CD8-positive, alpha-beta memory T cell (primary cell): ENCODE measurements around the gene TUBB4B. TPM values are rescaled to one million over a fixed set of nuclear protein-coding genes. Genes with fewer than 3 reads are reported as not detected.

Experiments
- CTCF ChIA-PET: fragments of 350-600 bp; sonication (Branson Sonifier 250); formaldehyde crosslinking; loops from one replicate; lab custom pipeline; 2021; ENCODE audit warnings: antibody characterized with exemption; lab: Charles Lee
- POLR2A ChIA-PET: fragments of 350-600 bp; sonication (Branson Sonifier 250); formaldehyde crosslinking; loops from one replicate; lab custom pipeline; 2021; ENCODE audit warnings: antibody characterized with exemption; lab: Charles Lee
- DNase-seq, 5 donors: peaks; one replicate each; pipeline versions ENCODE4 v3.0.0 to v3.0.0-alpha.2; 2020 to 2022; ENCODE audit warnings: mixed read lengths in 1 of 5
- H3K27ac ChIP-seq: one replicate; pipeline ENCODE4 v1.7.0; 2013; ENCODE audit warnings: low read depth, mild to moderate bottlenecking, low read length, moderate library complexity
- H3K27me3 ChIP-seq: 2 replicates; pipeline ENCODE4 v1.7.0; 2013; ENCODE audit warnings: low read length, mild to moderate bottlenecking; ENCODE audit not compliant: insufficient read depth, poor library complexity, severe bottlenecking
- H3K36me3 ChIP-seq: 2 replicates; pipeline ENCODE4 v1.7.0; 2013; ENCODE audit warnings: mild to moderate bottlenecking, low read length, moderate library complexity; ENCODE audit not compliant: insufficient read depth
- H3K4me1 ChIP-seq: 2 replicates; pipeline ENCODE4 v1.7.0; 2013; ENCODE audit warnings: mild to moderate bottlenecking, low read length, moderate library complexity; ENCODE audit not compliant: insufficient read depth
- H3K4me3 ChIP-seq: 2 replicates; pipeline ENCODE4 v1.7.0; 2013; ENCODE audit warnings: mild to moderate bottlenecking, low read length
- H3K9me3 ChIP-seq: 2 replicates; pipeline ENCODE4 v1.7.0; 2013; ENCODE audit warnings: mild to moderate bottlenecking, low read length
- H3K27ac Mint-ChIP-seq, 8 donors: one replicate each; pipeline ENCODE4 v1.8.0; 2020 to 2021; ENCODE audit warnings: mixed read lengths in 8 of 8, mild to moderate bottlenecking in 6 of 8, inconsistent platforms in 3 of 8, moderate library complexity in 3 of 8
- H3K27me3 Mint-ChIP-seq, 2 donors: one replicate each; pipeline ENCODE4 v1.8.0; 2020 to 2021; ENCODE audit warnings: mixed read lengths in 2 of 2, mild to moderate bottlenecking in 1 of 2, moderate library complexity in 1 of 2
- H3K36me3 Mint-ChIP-seq, 3 donors: one replicate each; pipeline ENCODE4 v1.8.0; 2020 to 2021; ENCODE audit warnings: mixed read lengths in 3 of 3, inconsistent platforms in 1 of 3, mild to moderate bottlenecking in 1 of 3
- H3K4me1 Mint-ChIP-seq, 3 donors: one replicate each; pipeline ENCODE4 v1.8.0; 2020 to 2021; ENCODE audit warnings: mixed read lengths in 3 of 3, inconsistent platforms in 1 of 3, mild to moderate bottlenecking in 1 of 3
- H3K4me3 Mint-ChIP-seq, 7 donors: one replicate each; pipeline ENCODE4 v1.8.0; 2020 to 2021; ENCODE audit warnings: mixed read lengths in 7 of 7, mild to moderate bottlenecking in 6 of 7, moderate library complexity in 4 of 7, inconsistent platforms in 2 of 7
- H3K9me3 Mint-ChIP-seq, 5 donors: one replicate each; pipeline ENCODE4 v1.8.0; 2020 to 2022; ENCODE audit warnings: mixed read lengths in 5 of 5, mild to moderate bottlenecking in 3 of 5, moderate library complexity in 2 of 5, inconsistent platforms in 1 of 5
- polyA plus RNA-seq: library from polyadenylated mRNA; unstranded; fragments of 300-500 nt; fragmentation: Illumina TruSeq; gene quantifications from one replicate; pipeline ENCODE4 v1.2.3, GENCODE V29; 2021
- total RNA-seq, 2 experiments: library from RNA; stranded (reverse); gene quantifications; one replicate each; pipeline ENCODE4 v1.2.3, GENCODE V29; 2021

Gene TUBB4B
- total and polyA plus RNA-seq, 3 experiments from 2014 or later = 64.6 to 331 (median 322) TPM

GRCh38 chr9:137266162-137266527 is 25.1 kb downstream of the TUBB4B start:
- no peaks in the 10 kb centered on the region for H3K27me3 ChIP-seq
- H3K9me3 Mint-ChIP-seq = no peaks in the 10 kb centered on the region
- DNase-seq = no peak
- H3K27ac Mint-ChIP-seq = no peak overlapping the region
- H3K4me1 Mint-ChIP-seq = peaks cover 4 to 10% (median 7%) of the 10 kb centered on the region in 3 donors
- ChIA-PET POLR2A (no interaction called here), CTCF (interaction anchor here (1.0 kb wide), 1 partner anchor 29 kb away, joined by 4 read pairs; no protein-coding TSS in a partner anchor)
- H3K27me3 Mint-ChIP-seq = no peaks in the 10 kb centered on the region
- no peak overlapping the region for H3K4me3 ChIP-seq
- peaks cover 4% of the 10 kb centered on the region for H3K36me3 ChIP-seq
- H3K36me3 Mint-ChIP-seq = peaks cover 5 to 68% (median 13%) of the 10 kb centered on the region in 3 donors
- H3K27ac ChIP-seq = no peak overlapping the region
- no peak overlapping the region for H3K4me3 Mint-ChIP-seq
- peaks cover 3% of the 10 kb centered on the region for H3K4me1 ChIP-seq
- H3K9me3 ChIP-seq = no peaks in the 10 kb centered on the region

- peaks cover 6 to 11% (median 11%) of the 10 kb centered on the region in 3 donors for H3K4me1 Mint-ChIP-seq
- H3K27ac Mint-ChIP-seq = peak overlapping the region in 1 of 8 donors; percentile 42
- Histone ChIP-seq H3K4me1 (peaks cover 9% of the 10 kb centered on the region), H3K27ac (no peak overlapping the region), H3K36me3 (peaks cover 4% of the 10 kb centered on the region), H3K9me3 (no peaks in the 10 kb centered on the region), H3K4me3 (no peak overlapping the region), H3K27me3 (no peaks in the 10 kb centered on the region)
- no peaks in the 10 kb centered on the region for H3K27me3 Mint-ChIP-seq
- H3K4me3 Mint-ChIP-seq = no peak overlapping the region
- POLR2A ChIA-PET = interaction anchor here (0.6 kb wide), 1 partner anchor 19 kb away, joined by 3 read pairs; no protein-coding TSS in a partner anchor
- H3K36me3 Mint-ChIP-seq = peaks cover 5 to 68% (median 14%) of the 10 kb centered on the region in 3 donors
- DNase-seq = no peak
- no peaks in the 10 kb centered on the region for H3K9me3 Mint-ChIP-seq
- CTCF ChIA-PET = no interaction called here
These were observed 25.7 kb downstream of the TUBB4B start for GRCh38 chr9:137266585-137267453.

GRCh38 chr9:137267933-137268355 is 26.9 kb downstream of the TUBB4B start:
- H3K27me3 Mint-ChIP-seq = no peaks in the 10 kb centered on the region
- Histone ChIP-seq H3K4me1 (peaks cover 14% of the 10 kb centered on the region), H3K4me3 (no peak overlapping the region), H3K36me3 (peaks cover 4% of the 10 kb centered on the region), H3K27ac (peak overlapping the region; percentile 5), H3K27me3 (no peaks in the 10 kb centered on the region), H3K9me3 (no peaks in the 10 kb centered on the region)
- no peak for DNase-seq
- ChIA-PET CTCF (no interaction called here), POLR2A (no interaction called here)
- H3K36me3 Mint-ChIP-seq = peaks cover 5 to 65% (median 13%) of the 10 kb centered on the region in 3 donors
- H3K27ac Mint-ChIP-seq = peak overlapping the region in 2 of 8 donors; percentile 25 to 75
- no peak overlapping the region for H3K4me3 Mint-ChIP-seq
- no peaks in the 10 kb centered on the region for H3K9me3 Mint-ChIP-seq
- H3K4me1 Mint-ChIP-seq = peaks cover 6 to 11% (median 10%) of the 10 kb centered on the region in 3 donors

- H3K36me3 ChIP-seq = peaks cover 4% of the 10 kb centered on the region
- ChIA-PET POLR2A (no interaction called here), CTCF (no interaction called here)
- peak overlapping the region; percentile 5 for H3K27ac ChIP-seq
- H3K4me1 ChIP-seq = peaks cover 14% of the 10 kb centered on the region
- no peak overlapping the region for H3K4me3 Mint-ChIP-seq
- H3K9me3 ChIP-seq = no peaks in the 10 kb centered on the region
- H3K9me3 Mint-ChIP-seq = no peaks in the 10 kb centered on the region
- H3K27ac Mint-ChIP-seq = peak overlapping the region in 1 of 8 donors; percentile 26
- no peak for DNase-seq
- H3K4me3 ChIP-seq = no peak overlapping the region
- no peaks in the 10 kb centered on the region for H3K27me3 ChIP-seq
- H3K27me3 Mint-ChIP-seq = no peaks in the 10 kb centered on the region
- peaks cover 6 to 11% (median 10%) of the 10 kb centered on the region in 3 donors for H3K4me1 Mint-ChIP-seq
- peaks cover 5 to 64% (median 15%) of the 10 kb centered on the region in 3 donors for H3K36me3 Mint-ChIP-seq
These were observed 27.6 kb downstream of the TUBB4B start for GRCh38 chr9:137268538-137269201.

- peak overlapping the region; percentile 5 for H3K27ac ChIP-seq
- Mint-ChIP-seq H3K4me1 (peaks cover 6 to 11% (median 10%) of the 10 kb centered on the region in 3 donors), H3K27ac (no peak overlapping the region), H3K4me3 (no peak overlapping the region), H3K36me3 (peaks cover 5 to 57% (median 15%) of the 10 kb centered on the region in 3 donors), H3K9me3 (no peaks in the 10 kb centered on the region), H3K27me3 (no peaks in the 10 kb centered on the region)
- no peaks in the 10 kb centered on the region for H3K9me3 ChIP-seq
- DNase-seq = no peak
- no peaks in the 10 kb centered on the region for H3K27me3 ChIP-seq
- ChIA-PET POLR2A (no interaction called here), CTCF (no interaction called here)
- H3K36me3 ChIP-seq = peaks cover 4% of the 10 kb centered on the region
- H3K4me1 ChIP-seq = peaks cover 14% of the 10 kb centered on the region
- no peak overlapping the region for H3K4me3 ChIP-seq
These were observed 28.2 kb downstream of the TUBB4B start for GRCh38 chr9:137269231-137269772.

- Histone ChIP-seq H3K9me3 (no peaks in the 10 kb centered on the region), H3K27ac (no peak overlapping the region), H3K27me3 (no peaks in the 10 kb centered on the region), H3K36me3 (peaks cover 3% of the 10 kb centered on the region), H3K4me1 (peaks cover 14% of the 10 kb centered on the region), H3K4me3 (no peak overlapping the region)
- CTCF ChIA-PET = interaction anchor here (1.4 kb wide), 1 partner anchor 35 kb away, joined by 3 read pairs; no protein-coding TSS in a partner anchor
- peaks cover 6 to 18% (median 10%) of the 10 kb centered on the region in 3 donors for H3K4me1 Mint-ChIP-seq
- H3K36me3 Mint-ChIP-seq = peaks cover 5 to 46% (median 14%) of the 10 kb centered on the region in 3 donors
- H3K4me3 Mint-ChIP-seq = peak overlapping the region in 2 of 7 donors; percentile 20 to 32
- POLR2A ChIA-PET = no interaction called here
- H3K9me3 Mint-ChIP-seq = no peaks in the 10 kb centered on the region
- H3K27ac Mint-ChIP-seq = peak overlapping the region in 3 of 8 donors; percentile 6 to 75 (median 43)
- peak in 2 of 5 donors; percentile 24 to 71 for DNase-seq
- H3K27me3 Mint-ChIP-seq = peaks cover 4 to 5% of the 10 kb centered on the region in 2 donors
These were observed 30.0 kb downstream of the TUBB4B start for GRCh38 chr9:137270929-137271695.

GRCh38 chr9:137271696-137272076 is 30.6 kb downstream of the TUBB4B start:
- no peaks in the 10 kb centered on the region for H3K27me3 ChIP-seq
- peak overlapping the region in 2 of 8 donors; percentile 6 to 43 for H3K27ac Mint-ChIP-seq
- H3K27me3 Mint-ChIP-seq = peaks cover 4 to 5% of the 10 kb centered on the region in 2 donors
- H3K4me3 Mint-ChIP-seq = peak overlapping the region in 2 of 7 donors; percentile 32 to 70
- no peaks in the 10 kb centered on the region for H3K9me3 ChIP-seq
- DNase-seq = no peak
- H3K9me3 Mint-ChIP-seq = no peaks in the 10 kb centered on the region
- no peak overlapping the region for H3K27ac ChIP-seq
- no peaks in the 10 kb centered on the region for H3K36me3 ChIP-seq
- ChIA-PET POLR2A (no interaction called here), CTCF (interaction anchor here (1.4 kb wide), 1 partner anchor 35 kb away, joined by 3 read pairs; no protein-coding TSS in a partner anchor)
- H3K4me1 Mint-ChIP-seq = peaks cover 6 to 21% (median 10%) of the 10 kb centered on the region in 3 donors
- peaks cover 14% of the 10 kb centered on the region for H3K4me1 ChIP-seq
- peaks cover 5 to 42% (median 14%) of the 10 kb centered on the region in 3 donors for H3K36me3 Mint-ChIP-seq
- H3K4me3 ChIP-seq = no peak overlapping the region
